ENCODE measurements around the gene ZNF841. TPM values are rescaled to one million over a fixed set of nuclear protein-coding genes. Genes with fewer than 3 reads are reported as not detected.

Gene ZNF841
- total and polyA plus RNA-seq, 9 of the 15 experiments (the other 6 are each of a cell fraction or from before 2014, with no cell fraction given), result 3.1 to 17.1 (median 11.0) TPM

GRCh38 chr19:52112624-52113023 is 17.1 kb upstream of the ZNF841 start (continued):
- TF ChIP-seq MGA (IDR thresholded peaks at IDR 0.05) (peak; percentile 46; the same call in 1 of the 2 replicates), E2F6 (IDR thresholded peaks at IDR 0.05; ENCODE audit: borderline replicate concordance in 1 of 2, extremely low read depth in 1 of 2, insufficient read depth in 1 of 2, insufficient read length in 1 of 2, low read depth in 1 of 2, low read length in 1 of 2, poor library complexity in 1 of 2, severe bottlenecking in 1 of 2) (peak in 1 of 2 experiments; percentile 51)
